Measurements from ENCODE around the gene SLC25A31. TPM values are rescaled to one million over a fixed set of nuclear protein-coding genes. Genes with fewer than 3 reads are reported as not detected.

The SLC25A31 gene
- total and polyA plus RNA-seq, 2 of the 13 experiments (the other 11 are each of a cell fraction or from before 2014, with no cell fraction given), result 0.04 TPM; not detected in 1

DNA sequence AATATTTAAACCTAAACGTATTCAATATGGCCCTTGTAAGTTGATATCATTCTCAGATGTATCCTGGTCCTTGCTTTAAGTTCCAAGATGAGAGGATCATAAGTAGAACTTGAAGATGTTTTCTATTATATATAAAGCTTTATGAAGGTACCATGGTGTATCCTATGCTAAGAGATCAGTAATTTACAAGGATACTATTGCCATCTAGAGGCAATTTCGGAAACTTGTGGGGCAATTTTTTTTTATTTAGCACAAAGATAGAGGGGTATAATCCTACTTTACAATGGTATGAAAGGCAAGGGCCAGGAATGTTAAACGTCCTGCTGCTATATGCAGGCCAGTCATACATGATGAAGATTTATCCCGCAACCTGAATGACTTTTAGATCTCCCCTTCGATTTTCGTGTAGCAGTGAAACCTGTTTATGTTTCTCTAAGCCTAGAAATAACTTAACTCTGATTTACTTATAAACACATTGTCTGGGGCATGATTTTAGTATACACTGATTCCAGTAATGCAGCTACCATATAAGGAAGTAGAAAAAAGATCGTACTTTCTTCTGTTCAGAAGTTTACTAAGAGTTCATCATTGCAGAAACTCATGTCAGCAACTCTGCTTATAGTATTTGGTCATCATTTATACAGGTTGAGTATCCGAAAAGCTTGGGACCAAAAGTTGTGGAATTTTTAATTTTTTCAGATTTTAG, 2.6 kb downstream of the SLC25A31 start:
- FAIRE-seq (no peak), DNase-seq (ENCODE audit: low spot score) (peak; percentile 35), ATAC-seq (peak; percentile 82)
- under 1% methylated on average over 8 of the region's 8 CpGs for WGBS (ENCODE audit: low lambda C conversion rate)
- no peak overlapping the region for H3K27ac ChIP-seq (ENCODE audit: extremely low read length, insufficient read depth, low read length)
- intact Hi-C loops (cut with micrococcal nuclease; ENCODE audit: unreplicated experiment), result loop anchor here (1.0 to 5.0 kb wide), 2 partner anchors 110 to 127 kb away; no protein-coding TSS in a partner anchor
- TF ChIP-seq, protein P1, sequence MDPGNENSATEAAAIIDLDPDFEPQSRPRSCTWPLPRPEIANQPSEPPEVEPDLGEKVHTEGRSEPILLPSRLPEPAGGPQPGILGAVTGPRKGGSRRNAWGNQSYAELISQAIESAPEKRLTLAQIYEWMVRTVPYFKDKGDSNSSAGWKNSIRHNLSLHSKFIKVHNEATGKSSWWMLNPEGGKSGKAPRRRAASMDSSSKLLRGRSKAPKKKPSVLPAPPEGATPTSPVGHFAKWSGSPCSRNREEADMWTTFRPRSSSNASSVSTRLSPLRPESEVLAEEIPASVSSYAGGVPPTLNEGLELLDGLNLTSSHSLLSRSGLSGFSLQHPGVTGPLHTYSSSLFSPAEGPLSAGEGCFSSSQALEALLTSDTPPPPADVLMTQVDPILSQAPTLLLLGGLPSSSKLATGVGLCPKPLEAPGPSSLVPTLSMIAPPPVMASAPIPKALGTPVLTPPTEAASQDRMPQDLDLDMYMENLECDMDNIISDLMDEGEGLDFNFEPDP (CRISPR knock-in tag; conservative IDR thresholded peaks at IDR 0.05), result no peak
- TF ChIP-seq CEBPG (CRISPR knock-in tag; IDR thresholded peaks at IDR 0.05) (no peak), STAG1 (CRISPR knock-in tag; IDR thresholded peaks at IDR 0.05) (peak; percentile 71)
- TF ChIP-seq, protein P2, sequence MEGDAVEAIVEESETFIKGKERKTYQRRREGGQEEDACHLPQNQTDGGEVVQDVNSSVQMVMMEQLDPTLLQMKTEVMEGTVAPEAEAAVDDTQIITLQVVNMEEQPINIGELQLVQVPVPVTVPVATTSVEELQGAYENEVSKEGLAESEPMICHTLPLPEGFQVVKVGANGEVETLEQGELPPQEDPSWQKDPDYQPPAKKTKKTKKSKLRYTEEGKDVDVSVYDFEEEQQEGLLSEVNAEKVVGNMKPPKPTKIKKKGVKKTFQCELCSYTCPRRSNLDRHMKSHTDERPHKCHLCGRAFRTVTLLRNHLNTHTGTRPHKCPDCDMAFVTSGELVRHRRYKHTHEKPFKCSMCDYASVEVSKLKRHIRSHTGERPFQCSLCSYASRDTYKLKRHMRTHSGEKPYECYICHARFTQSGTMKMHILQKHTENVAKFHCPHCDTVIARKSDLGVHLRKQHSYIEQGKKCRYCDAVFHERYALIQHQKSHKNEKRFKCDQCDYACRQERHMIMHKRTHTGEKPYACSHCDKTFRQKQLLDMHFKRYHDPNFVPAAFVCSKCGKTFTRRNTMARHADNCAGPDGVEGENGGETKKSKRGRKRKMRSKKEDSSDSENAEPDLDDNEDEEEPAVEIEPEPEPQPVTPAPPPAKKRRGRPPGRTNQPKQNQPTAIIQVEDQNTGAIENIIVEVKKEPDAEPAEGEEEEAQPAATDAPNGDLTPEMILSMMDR (CRISPR knock-in tag; IDR thresholded peaks at IDR 0.05), result peak; percentile 54
- in situ Hi-C loops (cut with HindIII; ENCODE audit: extremely low pct_ligation_motif_present, low pct_unique_long_range_greater_than_20kb), result loop anchor here (5.0 kb wide), 1 partner anchor 130 kb away; no protein-coding TSS in a partner anchor
- H3K4me3 ChIP-seq (replicated peaks in 1 of 3; ENCODE audit: insufficient read depth in 1 of 3, low read depth in 2 of 3, low read length in 3 of 3), result no peak overlapping the region
- BruUV-seq (replicated peaks), result no TSS peak
- H3K79me2 ChIP-seq (ENCODE audit: insufficient read depth, low read length), result no peaks in the 10 kb centered on the region
- no peaks in the 10 kb centered on the region; a peak in 1 of 5 replicates for H3K27me3 ChIP-seq (ENCODE audit: control insufficient read depth in 1 of 2, insufficient read depth in 2 of 2, low read length in 2 of 2)
- H3K9ac ChIP-seq (ENCODE audit: insufficient read depth, low read depth, low read length), result no peak overlapping the region
- H4K20me1 ChIP-seq (ENCODE audit: insufficient read depth, low read length), result no peaks in the 10 kb centered on the region
- H3K4me1 ChIP-seq (ENCODE audit: insufficient read depth, low read length), result no peaks in the 10 kb centered on the region
- CTCF ChIA-PET (ENCODE audit: low intra/inter-chr PET ratio, low total read pairs), result interaction anchor here (2.7 kb wide), 1 partner anchor 128 kb away, joined by 43 read pairs; no protein-coding TSS in a partner anchor
- POLR2A ChIA-PET, result no interaction called here
- H3K36me3 ChIP-seq (replicated peaks in 1 of 2; ENCODE audit: control insufficient read depth in 1 of 2, insufficient read depth in 2 of 2, low read length in 2 of 2), result no peaks in the 10 kb centered on the region
- no peaks in the 10 kb centered on the region for H3K9me3 ChIP-seq (ENCODE audit: low read length)
- H2AFZ ChIP-seq (ENCODE audit: low read length), result no peak overlapping the region
- no peak overlapping the region for H3K4me2 ChIP-seq (ENCODE audit: low read depth, low read length)

Measured in HepG2 (cell line).